ENCODE measurements around the gene SHE.

SHE gene

DNA sequence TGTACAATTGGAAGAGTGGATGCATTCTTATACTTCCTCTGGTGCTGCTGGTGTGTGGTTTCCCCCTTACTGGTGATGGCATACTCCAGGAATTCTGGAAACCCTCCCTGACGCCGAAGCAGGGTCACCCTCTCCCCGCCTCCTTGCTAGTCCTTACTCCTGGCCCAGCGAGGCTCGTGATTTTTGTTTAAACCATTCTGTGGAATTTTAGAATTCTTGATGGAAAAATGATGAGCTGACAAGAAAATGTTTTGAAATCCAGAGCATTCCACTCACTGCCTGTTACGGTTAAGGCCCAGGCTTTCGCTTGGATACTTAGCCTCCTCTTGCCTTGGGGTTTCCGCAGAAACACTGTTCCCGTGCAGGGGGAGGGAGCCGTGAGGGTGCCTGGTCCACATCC, 55.9 kb downstream of the SHE start:
- DNase-seq (ENCODE audit: low read depth), result no peak

DNA sequence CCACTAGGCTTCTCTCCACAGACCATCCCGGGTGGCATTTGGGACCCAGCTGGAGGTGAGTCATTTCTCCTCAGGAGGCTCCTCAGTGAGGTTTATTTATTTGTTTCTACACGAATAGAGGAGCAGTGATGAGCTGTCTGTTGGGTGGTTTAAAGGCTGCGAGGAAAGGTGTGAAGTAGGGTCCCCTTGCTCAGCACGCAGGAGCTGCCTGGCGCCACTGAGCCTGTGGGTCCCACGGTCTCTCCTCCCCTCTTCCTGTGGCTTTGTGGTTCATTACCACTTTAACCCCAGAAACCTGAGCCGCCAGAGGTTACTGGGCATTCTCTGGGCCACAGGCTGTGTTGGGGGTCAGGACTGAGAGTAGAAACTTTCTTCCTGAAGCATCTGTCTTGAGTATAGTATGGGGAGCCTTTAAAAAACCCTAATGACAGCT, 57.2 kb downstream of the SHE start:
- DNase-seq (ENCODE audit: low read depth), result no peak

DNA sequence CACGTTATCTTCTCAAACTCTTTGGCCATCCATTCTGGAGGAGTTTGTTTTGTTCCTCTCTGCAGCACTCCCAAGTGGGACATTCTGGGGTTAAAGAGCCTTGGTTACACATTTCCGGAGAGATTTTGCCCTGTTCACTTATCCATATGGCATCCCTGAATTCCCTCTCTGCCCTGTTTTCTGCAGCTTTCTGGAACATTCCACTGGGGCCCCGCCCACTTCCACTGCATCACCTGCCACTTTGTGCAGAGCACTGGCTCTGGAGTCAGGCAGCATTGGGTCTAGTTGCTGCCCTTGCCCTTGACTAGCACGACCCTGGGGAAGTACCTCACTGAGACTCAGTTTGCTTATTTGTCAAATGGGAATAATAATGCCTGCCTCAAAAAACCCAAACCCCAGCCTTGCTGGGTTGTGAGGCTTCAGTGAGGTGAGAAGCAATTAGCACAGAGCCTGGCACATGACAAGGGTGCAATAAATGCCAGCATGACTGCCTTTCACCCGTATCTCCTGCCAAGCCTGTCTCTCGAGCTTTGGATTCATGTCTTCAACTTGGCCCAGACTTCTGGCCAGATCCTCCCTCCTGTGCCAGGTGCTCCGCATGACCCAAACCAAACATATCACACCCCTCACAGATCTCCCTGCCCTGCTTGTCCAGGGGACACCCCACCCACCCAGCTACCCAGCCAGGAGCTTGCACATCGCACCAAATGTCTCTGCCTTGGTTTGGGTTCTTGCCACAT, 58.8 kb downstream of the SHE start:
- DNase-seq (ENCODE audit: low read depth), result no peak

DNA sequence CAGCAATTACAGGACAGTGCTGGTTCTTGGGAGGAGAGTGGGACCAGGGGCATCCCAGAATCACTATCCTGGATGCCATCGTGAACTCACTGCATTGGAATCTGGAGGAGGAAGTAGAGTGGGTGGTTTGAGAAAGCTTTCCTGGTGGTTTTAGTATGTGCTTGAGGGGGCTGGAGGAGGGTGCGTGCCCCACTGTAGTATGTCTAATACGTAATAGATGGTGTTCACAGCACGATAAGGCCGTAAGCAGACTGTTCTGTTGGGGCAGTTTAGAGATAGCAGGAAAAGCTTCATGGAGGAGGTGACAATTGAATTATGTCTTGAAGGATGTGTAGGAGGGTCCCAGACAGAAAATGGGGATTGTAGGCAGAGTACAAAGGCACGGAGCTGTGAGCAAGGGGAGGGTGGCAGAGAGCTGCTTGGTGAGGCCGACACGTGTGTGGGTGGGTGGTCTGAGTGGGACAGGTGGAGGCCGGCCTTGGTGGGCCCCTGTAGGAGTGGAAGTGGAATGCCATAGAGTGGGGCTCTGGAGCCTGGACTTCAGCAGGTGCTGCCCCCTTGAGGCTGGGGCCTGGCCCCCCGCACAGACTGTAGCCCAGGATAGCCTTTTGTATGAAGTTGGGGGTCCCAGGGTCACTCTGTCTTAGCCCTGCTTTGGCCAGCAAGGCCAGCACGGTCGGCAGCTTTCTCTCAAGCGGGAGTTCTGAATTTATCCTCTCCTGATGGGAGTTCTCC, 60.0 kb downstream of the SHE start:
- DNase-seq (ENCODE audit: low read depth), result no peak

DNA sequence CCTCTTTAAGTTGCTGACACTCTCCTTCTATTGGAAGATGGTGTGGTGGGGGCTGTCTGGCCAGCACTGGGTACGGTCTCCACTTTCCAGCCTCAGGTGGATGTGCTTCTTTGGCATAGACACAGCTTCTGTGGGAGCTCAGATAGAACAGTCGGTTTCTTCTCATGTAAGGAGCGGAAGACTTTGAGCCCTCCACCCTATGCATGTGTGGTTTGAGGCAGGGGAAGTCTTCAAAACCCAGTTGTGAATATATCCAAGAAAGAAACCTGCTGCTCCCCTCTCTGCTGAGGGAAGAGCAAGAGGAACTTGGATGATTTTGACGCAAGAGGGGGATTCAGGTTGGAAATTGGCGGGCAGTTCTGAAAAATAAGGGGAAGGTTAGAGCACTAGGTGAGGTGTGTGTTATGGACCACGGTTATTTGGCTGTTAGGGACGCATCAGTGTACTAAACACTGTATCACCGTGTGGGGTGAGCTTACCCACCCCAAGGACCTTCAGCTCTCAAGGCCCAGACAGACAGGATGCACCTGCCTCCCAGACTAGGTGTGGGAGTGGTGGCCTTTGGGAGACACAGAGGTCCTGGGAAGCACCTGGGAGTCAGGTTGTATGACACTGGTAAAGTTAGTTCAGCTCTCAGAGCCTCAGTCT, 60.8 kb downstream of the SHE start:
- no peak for DNase-seq (ENCODE audit: low read depth)

DNA sequence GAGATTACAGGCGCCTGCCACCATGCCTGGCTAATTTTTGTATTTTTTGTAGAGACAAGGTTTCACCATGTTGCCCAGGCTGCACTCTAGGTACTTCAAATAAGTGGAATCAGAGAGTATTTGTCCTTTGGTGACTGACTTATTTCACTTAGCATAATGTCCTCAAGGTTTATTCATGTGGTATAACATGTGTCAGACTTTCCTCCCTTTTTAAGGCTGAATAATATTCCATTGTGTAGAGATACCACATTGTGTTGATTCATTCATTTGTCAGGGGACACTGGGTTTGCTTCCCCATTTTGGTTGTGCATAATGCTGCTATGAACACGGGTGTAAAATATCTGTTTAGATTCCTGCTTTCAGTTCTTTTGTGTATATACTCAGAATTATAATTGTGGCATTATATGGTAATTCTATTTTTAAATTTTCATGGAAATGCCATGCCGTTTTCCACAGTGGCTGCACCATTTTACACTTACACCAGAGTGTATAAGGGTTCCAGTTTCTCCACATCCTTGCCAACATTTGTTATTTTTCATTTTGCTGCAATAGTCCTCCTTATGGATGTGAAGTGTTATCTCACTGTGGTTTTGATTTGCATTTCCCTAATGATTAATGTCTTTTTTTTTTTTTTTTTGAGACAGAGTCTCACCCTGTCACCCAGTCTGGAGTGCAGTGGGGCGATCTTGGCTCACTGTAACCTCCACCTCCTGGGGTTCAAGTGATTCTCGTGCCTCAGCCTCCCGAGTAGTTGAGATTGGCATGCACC, 62.0 kb downstream of the SHE start:
- DNase-seq (ENCODE audit: low read depth), result no peak

DNA sequence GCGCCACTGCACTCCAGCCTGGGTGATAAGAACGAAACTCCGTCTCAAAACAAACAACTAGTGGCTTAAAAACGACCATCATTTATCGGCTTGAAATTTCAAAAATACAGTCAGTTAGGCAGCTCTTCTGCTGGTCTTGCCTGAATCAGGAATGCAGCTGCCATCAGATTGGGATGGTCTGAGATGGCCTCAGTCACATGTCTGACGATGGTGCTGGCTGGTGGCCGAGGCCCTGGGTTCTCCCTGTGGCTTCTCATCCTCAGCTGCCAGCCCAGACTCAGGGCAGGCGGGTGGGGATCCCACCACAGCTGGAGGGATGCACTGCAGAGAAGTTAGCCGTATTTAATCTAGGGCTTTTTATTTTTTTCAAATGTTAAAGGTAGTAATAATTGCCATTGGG, 65.8 kb downstream of the SHE start:
- no peak for DNase-seq (ENCODE audit: low read depth)

DNA sequence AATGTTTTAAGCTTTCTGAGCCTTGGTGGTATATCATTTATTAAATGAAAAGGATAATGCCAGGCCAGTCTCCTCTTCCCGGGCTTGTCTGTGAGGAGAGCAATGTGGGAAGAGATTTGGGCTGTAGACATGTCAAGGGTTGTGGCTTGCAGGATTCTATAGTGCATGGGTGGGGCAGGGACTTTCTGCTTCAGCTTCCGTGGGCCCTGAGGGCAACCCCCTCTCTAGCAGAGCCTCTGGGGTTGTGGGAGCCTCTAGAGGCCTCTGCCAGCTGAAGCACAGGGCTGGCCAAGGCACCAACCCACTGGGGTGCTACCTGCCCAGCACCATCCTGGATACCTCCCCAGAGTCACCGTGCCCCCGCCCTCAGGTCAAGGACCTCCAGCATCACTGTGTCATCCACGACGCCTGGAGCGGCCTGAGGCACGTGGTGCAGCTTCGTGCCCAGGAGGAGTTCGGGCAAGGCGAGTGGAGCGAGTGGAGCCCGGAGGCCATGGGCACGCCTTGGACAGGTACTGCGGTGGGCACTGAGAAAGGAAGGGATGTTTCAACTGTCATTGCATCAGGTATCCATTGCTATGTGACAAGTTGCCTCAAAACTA, 66.5 kb downstream of the SHE start:
- DNase-seq (ENCODE audit: low read depth), result no peak

DNA sequence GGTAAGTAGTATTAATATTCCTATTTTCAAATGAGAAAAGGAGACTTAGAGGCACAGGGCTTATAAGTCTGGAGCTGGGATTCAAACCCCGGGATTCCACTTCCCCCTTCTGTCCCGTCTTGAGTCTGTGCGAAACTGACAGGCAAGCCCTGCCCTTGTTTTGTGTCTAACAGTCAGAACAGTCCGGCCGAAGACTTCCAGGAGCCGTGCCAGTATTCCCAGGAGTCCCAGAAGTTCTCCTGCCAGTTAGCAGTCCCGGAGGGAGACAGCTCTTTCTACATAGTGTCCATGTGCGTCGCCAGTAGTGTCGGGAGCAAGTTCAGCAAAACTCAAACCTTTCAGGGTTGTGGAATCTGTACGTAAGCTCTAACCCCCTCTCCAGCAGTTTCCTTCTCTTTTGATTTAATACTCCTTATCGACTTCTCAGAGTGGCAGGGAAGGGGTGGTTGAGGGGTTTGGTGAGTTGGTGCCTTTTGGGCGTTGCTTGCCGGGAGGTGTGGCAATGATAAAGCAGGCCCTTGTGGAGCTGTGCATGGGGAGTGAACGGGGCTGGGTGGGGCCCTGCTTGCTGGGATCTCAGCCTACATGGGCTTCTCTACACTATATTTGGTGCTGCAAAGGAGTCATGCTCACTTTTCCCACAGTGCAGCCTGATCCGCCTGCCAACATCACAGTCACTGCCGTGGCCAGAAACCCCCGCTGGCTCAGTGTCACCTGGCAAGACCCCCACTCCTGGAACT, 67.7 kb downstream of the SHE start:
- DNase-seq (ENCODE audit: low read depth), result no peak

DNA sequence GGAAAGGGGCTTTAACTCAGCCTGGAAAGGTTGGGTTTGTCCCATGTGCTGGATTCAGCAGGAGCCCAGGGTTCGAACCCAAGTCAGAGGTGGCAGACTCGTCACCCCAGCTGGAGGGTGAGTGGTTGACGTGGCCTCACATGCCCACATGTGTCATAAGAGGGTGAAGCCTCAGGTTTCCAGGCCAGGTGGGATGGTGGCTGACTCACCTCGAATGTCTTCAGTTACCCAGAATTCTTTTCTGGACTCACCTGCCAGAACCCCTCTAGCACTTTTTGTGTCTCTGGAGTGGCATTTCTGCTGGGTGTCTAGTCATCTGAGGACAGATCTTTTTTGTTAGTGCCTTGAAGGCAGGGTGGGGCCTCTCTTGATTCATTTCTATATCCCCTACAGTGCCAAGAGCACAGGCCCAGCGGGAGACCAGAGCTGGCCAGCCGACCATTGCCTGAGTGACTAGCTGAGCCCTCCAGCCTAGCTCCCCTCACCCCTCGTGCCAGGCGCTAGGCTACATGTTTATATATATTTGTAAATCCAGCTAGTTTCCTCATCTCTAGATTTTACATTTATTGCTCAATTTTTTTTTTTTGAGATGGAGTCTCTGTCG, 68.9 kb downstream of the SHE start:
- peak; percentile 20 for DNase-seq (ENCODE audit: low read depth)

DNA sequence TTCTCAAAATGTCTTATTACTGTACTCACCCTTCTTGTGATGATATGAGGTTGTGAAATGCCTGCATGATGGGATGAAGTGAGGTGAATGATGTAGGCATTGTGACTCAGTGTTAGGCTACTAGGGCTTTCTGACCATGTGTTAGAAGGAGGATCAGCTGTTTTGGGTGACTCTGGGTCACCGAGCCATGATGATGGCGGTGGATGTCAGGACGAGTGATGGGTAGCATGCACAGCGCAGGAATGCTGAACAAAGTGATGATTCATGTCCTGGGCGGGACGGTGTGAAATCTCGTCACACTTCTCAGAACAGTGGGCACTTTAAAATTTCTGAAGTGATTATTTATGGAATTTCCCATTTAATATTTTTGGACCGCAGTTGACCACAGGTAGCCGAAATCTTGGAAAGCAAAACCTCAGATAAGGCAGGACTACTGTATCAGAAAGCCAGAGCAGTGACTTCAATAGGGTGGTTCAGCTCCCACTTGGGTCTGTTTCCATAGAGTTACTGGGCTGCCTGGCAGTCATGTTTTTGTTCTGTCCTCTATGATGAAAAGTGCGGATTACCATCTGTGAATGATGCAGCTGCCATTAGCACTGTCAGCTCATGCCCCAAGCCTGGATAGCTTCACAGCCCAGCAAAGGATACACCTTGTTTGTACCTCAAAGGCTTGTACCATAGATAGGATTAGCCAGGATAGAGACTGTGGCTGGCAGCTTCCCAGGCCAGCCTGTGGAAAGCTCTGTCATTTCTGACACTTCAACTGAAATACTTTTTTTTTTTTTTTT, 70.4 kb downstream of the SHE start:
- peak; percentile 26 for DNase-seq (ENCODE audit: low read depth)

DNA sequence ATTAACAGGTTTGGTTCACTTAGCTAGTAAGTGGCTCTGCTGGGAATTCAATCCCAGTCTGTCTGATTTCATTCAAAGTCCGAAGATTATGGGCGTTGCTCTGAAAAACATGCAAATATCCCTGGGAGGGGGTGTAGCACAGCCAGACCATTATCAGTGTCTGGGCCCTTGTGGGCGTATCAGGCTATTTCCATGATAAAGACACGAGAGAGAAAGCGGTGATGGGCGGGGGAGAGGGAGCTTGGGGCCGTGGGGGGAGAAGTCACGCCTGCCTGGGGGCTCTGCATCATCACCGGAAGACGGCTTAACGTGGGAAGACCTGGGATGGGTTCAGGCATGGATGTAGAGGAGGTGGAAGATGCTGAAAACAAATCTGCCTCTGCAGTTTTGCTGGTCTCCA, 71.3 kb downstream of the SHE start:
- no peak for DNase-seq (ENCODE audit: low read depth)

DNA sequence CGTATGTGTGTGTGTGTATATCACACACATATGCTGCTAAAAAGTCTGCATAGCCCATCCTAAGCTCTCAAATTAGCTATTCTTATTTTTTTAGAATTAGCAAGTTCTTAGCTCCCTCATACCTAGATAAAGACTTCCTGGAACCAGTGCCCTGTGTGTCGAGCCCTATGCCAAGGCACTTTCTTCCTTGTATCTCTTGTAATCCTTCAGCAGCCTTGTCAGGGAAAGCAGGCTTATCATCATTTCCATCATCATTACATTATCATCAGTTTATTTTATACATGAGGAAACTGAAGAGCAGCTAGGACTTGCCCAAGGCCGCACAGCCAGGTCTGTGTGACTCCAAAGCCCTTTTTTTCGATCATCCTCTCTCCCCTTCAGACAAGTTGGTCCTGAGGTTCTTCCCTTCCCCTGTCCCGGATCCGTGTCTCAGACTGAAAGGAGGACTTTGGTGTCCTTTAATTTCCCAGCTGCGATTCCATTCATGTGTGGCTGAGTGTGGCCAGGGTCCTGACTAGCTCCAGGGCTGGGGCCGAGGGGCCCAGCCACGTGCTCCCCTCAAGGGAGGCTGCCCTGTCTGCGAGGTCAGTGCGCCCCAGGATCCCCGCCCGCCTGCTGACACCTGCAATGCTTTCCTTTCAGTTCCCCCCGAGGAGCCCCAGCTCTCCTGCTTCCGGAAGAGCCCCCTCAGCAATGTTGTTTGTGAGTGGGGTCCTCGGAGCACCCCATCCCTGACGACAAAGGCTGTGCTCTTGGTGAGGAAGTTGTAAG, 72.2 kb downstream of the SHE start:
- DNase-seq (ENCODE audit: low read depth), result no peak
